Left ventricle myocardium inferior (tissue), 1 donor: Measurements from ENCODE around the gene TATDN2. TPM values are rescaled to one million over a fixed set of nuclear protein-coding genes. Genes with fewer than 3 reads are reported as not detected.

Source experiments
- DNase-seq: peaks from one replicate; pipeline ENCODE4 v3.0.0-alpha.2; 2020
- H3K27ac ChIP-seq: fragments of 200-600 bp; replicated peaks from 2 replicates; pipeline ENCODE4 v1.8.0; 2021
- H3K27me3 ChIP-seq: fragments of 200-600 bp; 2 replicates; pipeline ENCODE4 v1.8.0; 2021; ENCODE audit warnings: low read depth
- H3K36me3 ChIP-seq: fragments of 200-600 bp; 2 replicates; pipeline ENCODE4 v1.8.0; 2021
- H3K4me1 ChIP-seq: fragments of 200-600 bp; 2 replicates; pipeline ENCODE4 v1.8.0; 2021
- H3K4me3 ChIP-seq: fragments of 200-600 bp; 2 replicates; pipeline ENCODE4 v1.8.0; 2021; ENCODE audit warnings: mild to moderate bottlenecking, moderate library complexity
- H3K9me3 ChIP-seq: fragments of 200-600 bp; replicated peaks from 2 replicates; pipeline ENCODE4 v1.8.0; 2021
- intact Hi-C: fragments of 100-400 bp; cut with micrococcal nuclease; formaldehyde crosslinking; loops from one replicate; pipeline ENCODE4 v1.11.0; 2022
- total RNA-seq: library from RNA; stranded (reverse); fragmentation: NEBNext Ultra II Directional; extraction: Animal tissue kit (Norgen Biotek cat#: 25700); gene quantifications from one replicate; pipeline ENCODE4 v1.2.1, GENCODE V29; 2021
- TF ChIP-seq, protein P1 (sequence below): fragments of 200-600 bp; IDR thresholded peaks from 2 replicates; pipeline ENCODE4 v1.8.0; 2021; ENCODE audit warnings: antibody characterized with exemption, mild to moderate bottlenecking, borderline replicate concordance
- donor health status: DM: no; HTN: yes; CAD: no; lungs with severe emphysema.

TATDN2 gene
- total RNA-seq, 1 donor from 2014 or later: 15.8 TPM

DNA sequence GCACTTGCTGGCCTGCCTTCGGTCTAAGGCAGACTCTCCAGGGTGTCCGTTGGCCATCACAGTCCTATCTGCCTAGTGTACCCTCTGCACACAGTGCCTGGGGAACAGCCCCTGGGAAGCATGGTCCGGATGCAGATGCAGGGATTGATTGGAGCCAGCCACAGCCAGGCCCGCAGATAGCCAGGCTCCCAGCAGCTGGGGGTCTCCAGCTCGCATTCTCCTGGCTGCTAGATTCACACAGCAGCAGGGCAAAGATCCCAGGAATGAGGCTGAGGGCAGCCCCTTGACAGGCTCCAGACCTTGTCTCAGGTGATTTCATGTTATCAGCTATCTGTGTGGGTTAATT lies 42.1 kb upstream of the TATDN2 start:
- no peak overlapping the region for H3K4me3 ChIP-seq
- no peaks in the 10 kb centered on the region for H3K9me3 ChIP-seq
- peaks cover 8% of the 10 kb centered on the region for H3K36me3 ChIP-seq
- no peaks in the 10 kb centered on the region for H3K27me3 ChIP-seq
- DNase-seq: no peak
- no peak overlapping the region for H3K27ac ChIP-seq
- TF ChIP-seq, protein P1, sequence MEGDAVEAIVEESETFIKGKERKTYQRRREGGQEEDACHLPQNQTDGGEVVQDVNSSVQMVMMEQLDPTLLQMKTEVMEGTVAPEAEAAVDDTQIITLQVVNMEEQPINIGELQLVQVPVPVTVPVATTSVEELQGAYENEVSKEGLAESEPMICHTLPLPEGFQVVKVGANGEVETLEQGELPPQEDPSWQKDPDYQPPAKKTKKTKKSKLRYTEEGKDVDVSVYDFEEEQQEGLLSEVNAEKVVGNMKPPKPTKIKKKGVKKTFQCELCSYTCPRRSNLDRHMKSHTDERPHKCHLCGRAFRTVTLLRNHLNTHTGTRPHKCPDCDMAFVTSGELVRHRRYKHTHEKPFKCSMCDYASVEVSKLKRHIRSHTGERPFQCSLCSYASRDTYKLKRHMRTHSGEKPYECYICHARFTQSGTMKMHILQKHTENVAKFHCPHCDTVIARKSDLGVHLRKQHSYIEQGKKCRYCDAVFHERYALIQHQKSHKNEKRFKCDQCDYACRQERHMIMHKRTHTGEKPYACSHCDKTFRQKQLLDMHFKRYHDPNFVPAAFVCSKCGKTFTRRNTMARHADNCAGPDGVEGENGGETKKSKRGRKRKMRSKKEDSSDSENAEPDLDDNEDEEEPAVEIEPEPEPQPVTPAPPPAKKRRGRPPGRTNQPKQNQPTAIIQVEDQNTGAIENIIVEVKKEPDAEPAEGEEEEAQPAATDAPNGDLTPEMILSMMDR: no peak
- H3K4me1 ChIP-seq: no peaks in the 10 kb centered on the region
- intact Hi-C loops: no loop called here

DNA sequence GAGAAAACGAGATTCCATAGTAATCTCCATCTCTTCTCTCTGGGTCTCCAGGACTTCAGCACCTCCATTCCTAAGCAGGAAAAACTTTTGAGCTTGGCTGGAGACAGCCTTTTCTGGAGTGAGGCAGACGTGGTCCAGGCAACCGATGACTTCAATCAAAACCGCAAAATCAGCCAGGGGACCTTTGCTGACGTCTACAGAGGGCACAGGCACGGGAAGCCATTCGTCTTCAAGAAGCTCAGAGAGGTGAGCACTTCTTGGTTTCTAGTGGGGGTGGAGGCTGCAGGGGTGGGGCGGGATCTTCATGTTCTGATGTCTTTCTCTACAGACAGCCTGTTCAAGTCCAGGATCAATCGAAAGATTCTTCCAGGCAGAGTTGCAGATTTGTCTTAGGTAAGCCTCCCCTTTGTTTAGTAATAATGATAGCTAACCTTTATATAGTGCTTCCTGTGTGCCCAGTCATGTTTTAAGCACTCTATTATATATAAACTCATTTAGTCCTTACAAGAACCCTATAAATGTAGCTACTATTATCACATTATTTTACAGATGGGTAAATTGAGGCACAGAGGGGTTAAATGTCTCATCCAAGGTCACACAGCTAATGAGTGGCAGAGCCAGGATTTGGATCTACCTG lies 35.0 kb upstream of the TATDN2 start:
- no peaks in the 10 kb centered on the region for H3K4me1 ChIP-seq
- H3K27me3 ChIP-seq: no peaks in the 10 kb centered on the region
- peaks cover 12% of the 10 kb centered on the region for H3K9me3 ChIP-seq
- H3K4me3 ChIP-seq: no peak overlapping the region
- TF ChIP-seq, protein P1: no peak
- intact Hi-C loops: no loop called here
- no peak for DNase-seq
- H3K36me3 ChIP-seq: peaks cover 15% of the 10 kb centered on the region
- no peak overlapping the region for H3K27ac ChIP-seq

DNA sequence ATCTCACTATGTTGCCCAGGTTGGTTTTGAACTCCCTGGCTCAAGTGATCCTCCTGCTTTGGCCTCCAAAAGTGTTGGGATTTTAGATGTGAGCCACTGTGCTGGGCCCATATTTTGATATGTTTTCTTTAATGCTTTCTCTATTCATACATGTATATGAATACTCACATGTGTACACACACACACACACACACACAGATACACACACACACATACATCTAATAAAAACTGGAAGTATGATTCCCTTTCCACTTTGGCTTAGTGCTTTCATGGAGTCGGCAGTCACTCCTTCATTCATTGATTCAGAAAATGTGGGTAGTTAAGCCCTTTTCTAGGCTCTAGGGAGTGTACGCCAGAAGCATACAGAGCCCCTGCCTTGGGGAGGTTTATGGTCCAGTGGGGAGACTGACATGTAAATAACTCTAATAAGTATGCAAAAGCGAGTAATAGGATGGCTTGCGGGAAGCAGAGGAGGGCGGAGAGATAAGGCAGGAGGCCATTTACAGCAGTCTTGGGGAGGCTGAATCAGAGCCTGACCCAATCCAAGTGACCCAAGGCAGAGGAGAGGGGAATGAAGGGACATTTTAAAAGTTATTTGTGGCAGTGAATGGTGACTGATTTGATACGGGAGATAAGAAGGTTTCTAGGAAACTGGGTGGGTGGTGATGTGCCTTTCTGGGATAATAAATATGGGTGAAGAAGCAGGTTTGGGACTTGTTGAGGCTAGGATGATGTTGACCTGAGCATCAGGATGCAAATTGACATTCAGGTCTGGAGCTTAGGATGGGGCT lies 32.5 kb upstream of the TATDN2 start:
- TF ChIP-seq, protein P1: no peak
- Histone ChIP-seq H3K9me3 (peaks cover 12% of the 10 kb centered on the region), H3K27ac (no peak overlapping the region), H3K4me1 (no peaks in the 10 kb centered on the region), H3K4me3 (no peak overlapping the region), H3K36me3 (peaks cover 15% of the 10 kb centered on the region), H3K27me3 (no peaks in the 10 kb centered on the region)
- DNase-seq: no peak
- intact Hi-C loops: no loop called here

DNA sequence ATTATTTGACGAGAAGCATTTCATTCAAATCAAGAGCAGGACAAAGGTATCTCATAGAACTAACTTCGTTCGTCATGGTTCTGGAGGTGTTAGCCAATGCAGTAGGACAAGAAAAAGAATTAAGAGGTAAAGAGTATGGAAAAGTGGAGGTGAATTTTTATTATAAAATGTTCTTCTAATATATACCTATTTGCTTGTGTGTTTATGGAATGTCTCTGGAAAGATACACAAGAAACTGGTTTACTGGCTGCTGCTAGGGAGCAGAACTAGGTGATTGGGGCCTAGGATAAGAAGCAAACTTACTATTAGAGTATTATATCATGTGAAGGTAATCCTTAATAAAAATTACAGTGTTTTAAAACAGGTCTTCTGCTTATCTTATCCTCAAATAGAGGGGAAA lies 30.9 kb upstream of the TATDN2 start:
- DNase-seq: no peak
- intact Hi-C loops: no loop called here
- Histone ChIP-seq H3K36me3 (peaks cover 17% of the 10 kb centered on the region), H3K4me1 (no peaks in the 10 kb centered on the region), H3K27ac (no peak overlapping the region), H3K4me3 (no peak overlapping the region), H3K9me3 (peaks cover 12% of the 10 kb centered on the region), H3K27me3 (no peaks in the 10 kb centered on the region)
- TF ChIP-seq, protein P1: no peak

DNA sequence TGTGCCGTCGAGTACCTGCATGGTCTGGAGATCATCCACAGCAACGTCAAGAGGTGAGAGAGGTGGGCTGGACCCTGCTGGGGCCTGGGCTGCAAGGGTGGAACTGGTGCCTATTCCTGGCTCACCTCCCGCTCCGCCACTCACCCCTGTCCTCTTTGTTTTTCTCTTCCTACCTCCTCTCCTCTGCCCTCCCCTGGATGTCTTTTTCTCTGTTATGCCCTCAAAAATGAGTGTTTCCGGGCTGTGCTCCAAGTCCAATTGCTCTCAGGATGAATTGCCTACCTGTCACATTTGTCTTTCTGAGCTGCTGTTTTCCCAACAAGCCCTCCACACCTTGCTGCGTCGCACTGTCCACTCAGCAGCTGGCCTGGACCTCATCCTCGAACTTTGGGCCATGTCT lies 28.5 kb upstream of the TATDN2 start:
- Histone ChIP-seq H3K9me3 (peaks cover 12% of the 10 kb centered on the region), H3K27ac (no peak overlapping the region)

More for the DNA sequence above, 28.5 kb upstream of the TATDN2 start:
- Histone ChIP-seq H3K4me3 (no peak overlapping the region), H3K36me3 (peaks cover 24% of the 10 kb centered on the region), H3K4me1 (peaks cover 2% of the 10 kb centered on the region), H3K27me3 (no peaks in the 10 kb centered on the region)
- no peak for DNase-seq
- intact Hi-C loops: no loop called here
- TF ChIP-seq, protein P1: no peak
